ENCODE measurements around the gene ZNF697.

DNA sequence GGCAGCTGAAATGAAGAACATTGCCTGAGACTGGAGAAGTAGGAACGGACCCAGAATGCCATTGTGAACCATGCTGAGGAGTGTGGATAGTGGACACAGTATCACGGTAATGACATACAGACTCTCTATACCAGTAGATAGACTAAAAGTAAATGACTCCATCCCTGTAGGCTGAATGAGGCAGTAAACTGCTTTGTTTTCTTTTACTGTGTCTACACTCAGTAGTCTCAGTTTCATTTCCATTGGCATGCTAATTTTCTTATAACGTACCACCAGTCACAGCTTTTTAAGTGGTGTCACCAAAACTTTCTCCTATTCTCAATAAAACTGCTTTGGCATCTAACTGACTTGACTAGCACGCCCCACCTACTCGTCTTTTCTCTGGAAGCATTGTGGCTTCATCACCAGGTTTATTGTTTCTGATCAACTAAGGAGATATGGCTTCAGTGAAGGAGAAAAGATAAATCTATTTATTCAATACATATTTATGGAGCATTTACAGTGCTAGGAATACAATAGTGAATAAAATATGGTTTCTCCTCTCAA lies 8.4 kb upstream of the ZNF697 start:
- TF ChIP-seq, protein P1, sequence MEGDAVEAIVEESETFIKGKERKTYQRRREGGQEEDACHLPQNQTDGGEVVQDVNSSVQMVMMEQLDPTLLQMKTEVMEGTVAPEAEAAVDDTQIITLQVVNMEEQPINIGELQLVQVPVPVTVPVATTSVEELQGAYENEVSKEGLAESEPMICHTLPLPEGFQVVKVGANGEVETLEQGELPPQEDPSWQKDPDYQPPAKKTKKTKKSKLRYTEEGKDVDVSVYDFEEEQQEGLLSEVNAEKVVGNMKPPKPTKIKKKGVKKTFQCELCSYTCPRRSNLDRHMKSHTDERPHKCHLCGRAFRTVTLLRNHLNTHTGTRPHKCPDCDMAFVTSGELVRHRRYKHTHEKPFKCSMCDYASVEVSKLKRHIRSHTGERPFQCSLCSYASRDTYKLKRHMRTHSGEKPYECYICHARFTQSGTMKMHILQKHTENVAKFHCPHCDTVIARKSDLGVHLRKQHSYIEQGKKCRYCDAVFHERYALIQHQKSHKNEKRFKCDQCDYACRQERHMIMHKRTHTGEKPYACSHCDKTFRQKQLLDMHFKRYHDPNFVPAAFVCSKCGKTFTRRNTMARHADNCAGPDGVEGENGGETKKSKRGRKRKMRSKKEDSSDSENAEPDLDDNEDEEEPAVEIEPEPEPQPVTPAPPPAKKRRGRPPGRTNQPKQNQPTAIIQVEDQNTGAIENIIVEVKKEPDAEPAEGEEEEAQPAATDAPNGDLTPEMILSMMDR (IDR thresholded peaks at IDR 0.05): no peak
- no peak for TF ChIP-seq POLR2A (IDR thresholded peaks at IDR 0.05)

Data from lower leg skin (tissue), 3 donors.